Keratinocyte (primary cell): ENCODE data around the gene HRAS. TPM values are rescaled to one million over a fixed set of nuclear protein-coding genes. Genes with fewer than 3 reads are reported as not detected.

Experiments used
- DNase-seq: peaks from one replicate; pipeline ENCODE4 v3.0.0-alpha.2; 2011; ENCODE audit warnings: low read depth, missing footprints, low spot score
- FAIRE-seq: peaks from 2 replicates; lab custom pipeline; 2011; peaks lifted over from hg19 to GRCh38; lab: Jason Lieb, UNC
- H2AFZ ChIP-seq: 2 replicates; pipeline ENCODE4 v1.6.0; 2012; ENCODE audit warnings: low read length, control low read depth, inconsistent platforms; ENCODE audit not compliant: control insufficient read depth
- H3K27ac ChIP-seq: 2 replicates; pipeline ENCODE4 v1.5.1; 2011; ENCODE audit warnings: low read length; ENCODE audit not compliant: control insufficient read depth, insufficient read depth
- H3K27me3 ChIP-seq: 3 replicates; pipeline ENCODE4 v1.6.0; 2011; ENCODE audit warnings: low read length; ENCODE audit not compliant: control insufficient read depth, insufficient read depth; ENCODE audit errors: extremely low read depth
- H3K36me3 ChIP-seq, 2 experiments: 2 replicates in 1 of 2; 3 replicates in 1 of 2; pipeline ENCODE4 v1.5.1; 2011; ENCODE audit warnings: low read length in 2 of 2, mild to moderate bottlenecking in 1 of 2; ENCODE audit not compliant: control insufficient read depth in 2 of 2, insufficient read depth in 2 of 2; ENCODE audit errors: extremely low read depth in 1 of 2
- H3K4me1 ChIP-seq: 3 replicates; pipeline ENCODE4 v1.5.1; 2011; ENCODE audit warnings: low read length; ENCODE audit not compliant: control insufficient read depth, insufficient read depth; ENCODE audit errors: extremely low read depth
- H3K4me2 ChIP-seq: 3 replicates; pipeline ENCODE4 v1.6.0; 2011; ENCODE audit warnings: low read depth, low read length; ENCODE audit not compliant: control insufficient read depth, insufficient read depth; ENCODE audit errors: extremely low read depth
- H3K4me3 ChIP-seq, 3 experiments: fragments of 200-600 bp in 1 of 3; sonication (generic) in 1 of 3; 2 replicates in 2 of 3; 3 replicates in 1 of 3; pipeline ENCODE4 v1.5.1; 2011 to 2016; ENCODE audit warnings: low read length in 3 of 3, mild to moderate bottlenecking in 3 of 3, control low read depth in 2 of 3, inconsistent platforms in 1 of 3, low read depth in 1 of 3, mixed read lengths in 1 of 3, mixed run types in 1 of 3, moderate library complexity in 1 of 3; ENCODE audit not compliant: control insufficient read depth in 2 of 3, insufficient read depth in 2 of 3; ENCODE audit errors: extremely low read depth in 1 of 3
- H3K79me2 ChIP-seq: 2 replicates; pipeline ENCODE4 v1.6.0; 2012; ENCODE audit warnings: low read length; ENCODE audit not compliant: control insufficient read depth, insufficient read depth
- H3K9ac ChIP-seq: 3 replicates; pipeline ENCODE4 v1.6.0; 2011; ENCODE audit warnings: low read length; ENCODE audit not compliant: control insufficient read depth, insufficient read depth; ENCODE audit errors: extremely low read depth
- H3K9me1 ChIP-seq: 3 replicates; pipeline ENCODE4 v1.6.0; 2011; ENCODE audit warnings: low read length; ENCODE audit not compliant: control insufficient read depth, insufficient read depth; ENCODE audit errors: extremely low read depth
- H3K9me3 ChIP-seq: 2 replicates; pipeline ENCODE4 v1.5.1; 2012; ENCODE audit warnings: low read depth, low read length; ENCODE audit not compliant: control insufficient read depth
- H4K20me1 ChIP-seq: 3 replicates; pipeline ENCODE4 v1.6.0; 2011; ENCODE audit warnings: low read length; ENCODE audit not compliant: control insufficient read depth, insufficient read depth; ENCODE audit errors: extremely low read depth
- EZH2 ChIP-seq: IDR thresholded peaks from one replicate; pipeline ENCODE4 v1.6.1; 2012; ENCODE audit warnings: inconsistent platforms, mild to moderate bottlenecking, low read length, moderate library complexity
- dilution Hi-C: fragments of 300-500 bp; cut with MboI; formaldehyde crosslinking; loops from one replicate; pipeline ENCODE4 v1.7.0; 2020; ENCODE audit warnings: low sequenced_read_pairs; ENCODE audit not compliant: extremely low pct_ligation_motif_present
- polyA plus RNA-seq, 5 experiments: library from polyadenylated mRNA; depleted of rRNA in 3 of 5; stranded (reverse) in 3 of 5; stranded (forward) in 1 of 5; unstranded in 1 of 5; fragments of >200 nt; gene quantifications; 1 replicate in 1 of 5; 2 replicates in 3 of 5; 3 replicates in 1 of 5; pipeline versions ENCODE4 v1.2.1 to v1.2.3, GENCODE V29; 2011 to 2012; ENCODE audit warnings: missing spikeins in 2 of 5, low read depth in 1 of 5, low replicate concordance in 1 of 5
- small RNA-seq, 3 experiments: library from RNA; depleted of rRNA; stranded (forward); fragments of <200 nt; gene quantifications; one replicate each; pipeline ENCODE3, GENCODE V24; 2012; ENCODE audit warnings: low read depth in 3 of 3, low replicate concordance in 1 of 3; ENCODE audit not compliant: insufficient read length in 3 of 3
- TF ChIP-seq, protein P1 (sequence below), 3 experiments: IDR thresholded peaks in 1 of 3; conservative IDR thresholded peaks in 1 of 3; optimal IDR thresholded peaks in 1 of 3; 2 replicates in 2 of 3; 3 replicates in 1 of 3; pipeline versions ENCODE3 to v1.5.1; 2011; ENCODE audit warnings: low read length in 3 of 3, mild to moderate bottlenecking in 3 of 3, moderate library complexity in 2 of 3, control low read depth in 1 of 3, inconsistent platforms in 1 of 3; ENCODE audit not compliant: insufficient read depth in 2 of 3; ENCODE audit errors: extremely low read depth in 1 of 3

Gene HRAS
- polyA plus RNA-seq, 1 donor (not counting 4 experiments of a cell fraction or from before 2014, with no cell fraction given): 112 TPM

GRCh38 chr11:484616-485015 lies 50.8 kb downstream of the HRAS start:
- H3K79me2 ChIP-seq: peaks cover 12% of the 10 kb centered on the region
- dilution Hi-C loops: no loop called here
- DNase-seq (no peak), FAIRE-seq (no peak)
- H3K27ac ChIP-seq: no peak overlapping the region
- H2AFZ ChIP-seq: no peak overlapping the region
- no peaks in the 10 kb centered on the region for H3K9me1 ChIP-seq
- no peak for TF ChIP-seq EZH2
- TF ChIP-seq, protein P1, sequence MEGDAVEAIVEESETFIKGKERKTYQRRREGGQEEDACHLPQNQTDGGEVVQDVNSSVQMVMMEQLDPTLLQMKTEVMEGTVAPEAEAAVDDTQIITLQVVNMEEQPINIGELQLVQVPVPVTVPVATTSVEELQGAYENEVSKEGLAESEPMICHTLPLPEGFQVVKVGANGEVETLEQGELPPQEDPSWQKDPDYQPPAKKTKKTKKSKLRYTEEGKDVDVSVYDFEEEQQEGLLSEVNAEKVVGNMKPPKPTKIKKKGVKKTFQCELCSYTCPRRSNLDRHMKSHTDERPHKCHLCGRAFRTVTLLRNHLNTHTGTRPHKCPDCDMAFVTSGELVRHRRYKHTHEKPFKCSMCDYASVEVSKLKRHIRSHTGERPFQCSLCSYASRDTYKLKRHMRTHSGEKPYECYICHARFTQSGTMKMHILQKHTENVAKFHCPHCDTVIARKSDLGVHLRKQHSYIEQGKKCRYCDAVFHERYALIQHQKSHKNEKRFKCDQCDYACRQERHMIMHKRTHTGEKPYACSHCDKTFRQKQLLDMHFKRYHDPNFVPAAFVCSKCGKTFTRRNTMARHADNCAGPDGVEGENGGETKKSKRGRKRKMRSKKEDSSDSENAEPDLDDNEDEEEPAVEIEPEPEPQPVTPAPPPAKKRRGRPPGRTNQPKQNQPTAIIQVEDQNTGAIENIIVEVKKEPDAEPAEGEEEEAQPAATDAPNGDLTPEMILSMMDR (optimal IDR thresholded peaks at IDR 0.05 in 1 of 3, IDR thresholded peaks at IDR 0.05 in 1 of 3, conservative IDR thresholded peaks at IDR 0.05 in 1 of 3; ENCODE audit: extremely low read depth in 1 of 3, insufficient read depth in 2 of 3, low read length in 3 of 3): no peak
- H3K9me3 ChIP-seq: no peaks in the 10 kb centered on the region
- peaks cover 2% of the 10 kb centered on the region for H4K20me1 ChIP-seq
- no peak overlapping the region for H3K4me2 ChIP-seq
- H3K4me1 ChIP-seq: no peaks in the 10 kb centered on the region
- no peaks in the 10 kb centered on the region for H3K27me3 ChIP-seq
- H3K9ac ChIP-seq: no peak overlapping the region
- H3K4me3 ChIP-seq: no peak overlapping the region
- peaks cover 0 to 6% of the 10 kb centered on the region in 2 experiments for H3K36me3 ChIP-seq

Small RNA genes lying within 50 kb of the gene (small RNA-seq; reads per million reads assigned to genes)
- gene MIR210: 94.6 to 2,783 (median 1,006) reads per million in 3 experiments

Other genes with a start within 250 kb of the HRAS start
- 4.3 to 12.2 TPM (median 6.2 TPM) in 3 replicates for gene PGGHG, start 246.4 kb downstream of the HRAS start, polyA plus RNA-seq
- not detected in 3 replicates for gene IFITM5, start 236.1 kb downstream of the HRAS start, polyA plus RNA-seq
- 26.9 to 83.0 TPM (median 72.3 TPM) in 3 replicates for gene IFITM2, start 227.8 kb downstream of the HRAS start, polyA plus RNA-seq
- 333 to 549 TPM (median 333 TPM) in 3 replicates for gene IFITM1, start 221.5 kb downstream of the HRAS start, polyA plus RNA-seq
- gene IFITM3, start 214.7 kb downstream of the HRAS start, polyA plus RNA-seq: 295 to 696 TPM (median 435 TPM) in 3 replicates
- gene B4GALNT4, start 166.1 kb downstream of the HRAS start, polyA plus RNA-seq: 7.3 to 11.5 TPM (median 8.1 TPM) in 3 replicates
- gene PKP3, start 141.4 kb downstream of the HRAS start, polyA plus RNA-seq: 125 to 245 TPM (median 127 TPM) in 3 replicates
- 1.8 to 3.8 TPM (median 2.4 TPM) in 3 replicates for gene SIGIRR, start 120.6 kb downstream of the HRAS start, polyA plus RNA-seq
- 16.1 to 40.2 TPM (median 17.7 TPM) in 3 replicates for gene ANO9, start 93.6 kb downstream of the HRAS start, polyA plus RNA-seq
- 21.6 to 36.7 TPM (median 31.7 TPM) in 3 replicates for gene PTDSS2, start 85.3 kb downstream of the HRAS start, polyA plus RNA-seq
- gene RNH1, start 28.3 kb downstream of the HRAS start, polyA plus RNA-seq: 92.0 to 171 TPM (median 108 TPM) in 3 replicates
- 0.14 to 0.44 TPM (median 0.28 TPM) in 3 replicates for gene LRRC56, start 2.0 kb upstream of the HRAS start, polyA plus RNA-seq
- gene LMNTD2, start 25.2 kb upstream of the HRAS start, polyA plus RNA-seq: 0.94 to 1.5 TPM (median 1.2 TPM) in 3 replicates
- 23.1 to 63.6 TPM (median 24.3 TPM) in 3 replicates for gene RASSF7, start 25.4 kb upstream of the HRAS start, polyA plus RNA-seq
- gene PHRF1, start 40.9 kb upstream of the HRAS start, polyA plus RNA-seq: 10.7 to 15.2 TPM (median 13.7 TPM) in 3 replicates
- gene IRF7, start 80.4 kb upstream of the HRAS start, polyA plus RNA-seq: 7.1 to 10.9 TPM (median 9.5 TPM) in 3 replicates
- gene CDHR5, start 89.4 kb upstream of the HRAS start, polyA plus RNA-seq: not detected in 3 replicates
- not detected in 3 replicates for gene SCT, start 91.6 kb upstream of the HRAS start, polyA plus RNA-seq
- not detected in 3 replicates for gene DRD4, start 101.7 kb upstream of the HRAS start, polyA plus RNA-seq
- gene DEAF1, start 159.6 kb upstream of the HRAS start, polyA plus RNA-seq: 8.1 to 13.1 TPM (median 8.2 TPM) in 3 replicates
- gene TMEM80, start 160.2 kb upstream of the HRAS start, polyA plus RNA-seq: 19.5 to 32.8 TPM (median 29.8 TPM) in 3 replicates
- 81.4 to 297 TPM (median 114 TPM) in 3 replicates for gene EPS8L2, start 170.7 kb upstream of the HRAS start, polyA plus RNA-seq
- gene TALDO1, start 211.9 kb upstream of the HRAS start, polyA plus RNA-seq: 162 to 200 TPM (median 170 TPM) in 3 replicates
- gene GATD1, start 241.9 kb upstream of the HRAS start, polyA plus RNA-seq: 24.4 to 48.0 TPM (median 24.6 TPM) in 3 replicates